AML-193 (cell line): ENCODE measurements around the gene OSBPL1A.

ENCODE experiments used
- DNase-seq, 2 experiments: peaks; one replicate each; lab custom pipeline; 2025; lab: John Stamatoyannopoulos, UW

Gene OSBPL1A

DNA sequence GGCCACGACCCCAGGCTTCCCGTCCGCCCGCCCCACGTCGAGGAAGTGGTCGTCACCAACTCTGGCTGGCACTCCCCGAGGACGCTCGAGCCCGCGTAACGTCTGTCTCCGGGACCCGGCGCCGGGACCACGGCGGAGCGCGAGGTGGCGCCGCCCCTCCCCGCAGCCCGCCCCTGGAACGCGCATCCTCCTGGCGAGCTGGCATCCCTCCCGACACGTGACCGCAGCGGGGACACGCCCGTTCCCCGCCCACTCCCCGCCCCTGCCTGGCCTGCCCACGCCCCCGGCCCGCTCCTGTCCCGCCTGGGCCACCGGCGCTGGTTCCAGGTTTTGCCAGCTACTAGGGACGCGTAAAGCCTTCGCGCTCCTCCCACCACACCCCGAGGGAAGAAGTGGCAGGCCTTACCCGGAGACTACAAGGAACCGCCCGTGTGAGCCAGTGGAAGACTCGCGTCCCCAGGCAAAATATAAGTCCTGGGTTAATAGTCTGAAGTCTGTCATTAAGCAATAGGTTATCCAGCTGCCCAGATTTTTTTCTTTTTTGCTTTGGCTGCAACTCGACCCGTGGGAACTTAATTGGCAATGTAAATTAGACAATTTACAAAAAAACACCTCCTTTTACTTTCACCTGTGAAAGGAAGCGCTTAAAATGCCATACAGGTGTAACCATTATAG lies at the start of gene OSBPL1A:
OSBPL1A (minus strand) TSS at position 131 of the 675 bp plus-strand sequence. CDS start 20,291 bp downstream, outside the sequence.
- no peak for DNase-seq

DNA sequence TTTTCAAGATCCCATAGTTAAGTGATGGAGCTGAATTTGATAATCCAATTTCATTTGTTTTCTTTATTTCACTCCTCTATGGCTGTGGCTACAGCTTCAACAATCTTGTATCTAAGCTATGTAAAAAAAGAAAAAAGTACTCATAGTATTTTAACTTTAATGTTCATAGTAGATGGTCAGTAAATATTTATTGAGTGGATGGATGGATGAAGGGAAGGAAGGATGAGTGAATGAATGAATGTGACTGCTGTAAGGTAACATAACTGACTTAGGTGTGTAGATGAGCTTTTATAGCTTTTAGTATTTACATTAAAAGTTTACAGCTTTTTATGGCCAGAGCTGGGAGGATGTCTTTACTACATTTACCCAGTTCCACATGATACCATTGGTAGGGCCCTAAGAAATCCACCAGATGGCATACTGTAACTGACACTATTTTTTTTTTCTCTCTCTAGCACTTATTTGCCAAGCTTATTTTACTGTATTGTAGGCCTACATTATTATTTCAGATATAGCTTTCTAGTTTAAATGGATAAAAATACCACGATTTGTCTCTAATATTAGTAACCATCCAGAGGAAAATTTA lies 49.4 kb upstream of the OSBPL1A start:
- no peak for DNase-seq

DNA sequence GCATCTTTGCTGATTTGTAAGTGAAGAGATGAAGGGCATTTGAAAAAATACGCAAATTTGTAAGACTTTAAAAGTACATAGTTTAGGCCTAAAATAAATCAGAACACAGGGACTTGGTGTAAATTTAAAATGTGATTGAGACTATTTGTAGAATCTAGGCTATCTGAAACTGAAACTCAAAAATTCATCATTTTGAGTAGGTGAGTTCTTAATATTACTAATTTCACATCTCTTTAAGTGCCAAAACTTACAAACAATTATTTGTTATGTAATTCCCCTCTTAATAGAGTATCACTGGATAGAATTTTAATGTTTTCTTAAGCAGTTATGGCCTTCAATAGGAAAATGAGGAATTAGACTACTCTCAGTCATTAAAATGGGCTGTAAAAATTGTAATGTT lies 48.8 kb upstream of the OSBPL1A start:
- DNase-seq = no peak

DNA sequence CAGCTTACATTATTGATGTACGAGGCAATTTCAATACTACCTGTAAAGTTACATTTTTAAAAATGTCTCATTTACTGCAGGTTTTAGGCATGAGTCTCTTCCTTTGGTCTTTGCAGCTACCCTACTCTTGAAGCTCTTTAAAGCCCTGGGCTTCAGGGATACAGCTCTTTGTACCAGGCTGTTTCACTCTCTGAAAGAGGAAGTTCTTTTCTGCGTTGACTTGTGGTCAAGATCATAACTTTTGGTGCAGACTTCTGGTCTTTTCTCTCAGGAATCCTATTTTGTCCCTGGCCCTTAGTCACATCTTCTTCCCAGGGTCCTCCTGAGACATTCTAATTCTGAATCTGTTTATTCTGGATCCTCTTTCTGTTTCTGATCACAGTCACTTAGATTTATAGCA lies 46.2 kb upstream of the OSBPL1A start:
- DNase-seq = no peak

DNA sequence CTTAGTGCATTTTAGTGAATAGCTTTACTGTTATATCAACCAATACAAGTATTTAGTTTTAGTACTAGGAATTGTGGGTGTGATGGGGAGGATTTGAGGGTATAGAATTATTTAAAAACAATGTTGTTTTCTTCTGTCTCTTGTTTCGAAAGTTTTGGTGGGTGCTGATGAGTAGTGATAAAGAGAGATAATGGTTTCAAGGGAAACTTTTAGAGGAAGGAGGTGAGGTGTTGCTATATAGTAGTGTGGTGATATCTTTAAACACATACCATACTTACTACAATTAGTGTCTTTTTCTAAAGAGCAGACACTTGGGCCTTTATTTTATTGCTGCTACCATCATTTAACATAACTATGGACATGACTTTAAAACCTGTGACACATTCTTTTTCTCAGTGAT lies 39.3 kb upstream of the OSBPL1A start:
- DNase-seq = no peak

DNA sequence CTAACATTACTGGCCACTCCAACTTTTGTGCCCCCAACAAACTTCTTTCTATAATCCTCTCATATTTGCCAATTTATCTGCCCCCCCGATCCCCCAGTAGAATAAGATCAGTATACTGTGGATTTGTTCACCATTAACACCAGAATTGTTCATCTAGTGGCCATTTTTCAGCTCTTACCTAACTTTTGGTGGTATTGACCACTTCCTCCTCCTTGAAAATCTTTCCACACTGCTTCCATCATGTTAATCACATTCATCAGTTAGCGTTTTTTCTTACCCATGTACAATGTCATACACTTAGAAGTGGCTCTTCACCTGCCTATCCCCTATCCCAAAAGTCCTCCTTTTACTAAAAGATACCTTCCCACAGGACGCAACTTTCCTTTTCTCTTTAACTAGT lies 35.0 kb upstream of the OSBPL1A start:
- peak in 1 of 2 experiments; percentile 3 for DNase-seq

DNA sequence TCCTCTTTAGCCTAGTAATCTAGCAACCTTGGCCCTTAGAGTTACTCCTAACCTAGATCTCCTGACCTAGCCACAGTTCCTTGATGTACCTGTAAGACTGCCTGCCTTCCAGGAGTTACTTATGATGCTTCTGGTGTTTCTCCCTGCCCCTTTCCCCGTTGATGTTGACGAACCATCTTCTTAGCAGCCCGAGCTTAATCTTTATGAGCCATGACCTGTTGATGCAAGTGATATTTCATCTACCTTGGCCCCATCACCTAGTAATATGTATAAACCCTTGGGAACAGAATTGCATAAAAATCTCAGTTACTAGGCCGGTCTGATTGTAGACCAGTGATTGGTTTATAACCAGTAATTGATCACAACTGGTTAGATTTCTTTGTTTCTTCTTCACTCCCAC lies 31.6 kb upstream of the OSBPL1A start:
- DNase-seq = no peak

DNA sequence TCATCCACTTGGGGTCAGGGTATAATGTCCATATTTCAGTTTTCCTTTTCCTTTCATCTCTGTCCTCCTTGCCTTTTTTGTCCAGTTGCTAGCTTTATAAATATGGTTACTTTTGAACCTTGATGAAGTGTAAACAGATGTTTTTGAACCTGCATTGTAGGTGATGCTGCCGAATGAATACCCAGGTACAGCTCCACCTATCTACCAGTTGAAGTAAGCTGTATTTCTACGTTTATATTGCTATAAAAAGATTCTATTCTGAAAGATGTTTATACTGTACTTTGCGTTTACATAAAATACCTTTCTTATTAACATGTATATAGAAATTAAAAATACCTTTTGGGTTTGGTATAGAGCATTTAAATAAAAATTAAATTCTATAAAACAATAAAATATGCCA lies 31.1 kb upstream of the OSBPL1A start:
- no peak for DNase-seq

DNA sequence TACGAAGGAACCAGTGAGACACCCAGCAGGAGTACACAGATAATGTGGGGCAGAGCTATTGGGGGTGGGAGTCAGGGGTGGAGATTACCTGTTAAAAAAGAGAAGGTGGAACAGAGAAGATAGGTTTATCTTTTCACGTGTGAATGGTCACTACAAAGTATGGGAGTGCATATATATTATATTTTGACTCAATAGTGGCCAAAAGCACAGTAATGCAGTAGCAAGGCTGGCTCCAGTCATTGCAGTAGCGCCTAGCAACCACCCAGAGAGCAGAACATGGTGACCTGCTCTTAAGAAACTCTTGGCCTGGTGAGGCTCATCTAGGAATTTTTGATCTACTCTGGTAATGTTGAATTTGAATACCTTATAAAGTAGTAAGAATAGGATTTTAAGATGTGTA lies 29.9 kb upstream of the OSBPL1A start:
- DNase-seq = no peak

DNA sequence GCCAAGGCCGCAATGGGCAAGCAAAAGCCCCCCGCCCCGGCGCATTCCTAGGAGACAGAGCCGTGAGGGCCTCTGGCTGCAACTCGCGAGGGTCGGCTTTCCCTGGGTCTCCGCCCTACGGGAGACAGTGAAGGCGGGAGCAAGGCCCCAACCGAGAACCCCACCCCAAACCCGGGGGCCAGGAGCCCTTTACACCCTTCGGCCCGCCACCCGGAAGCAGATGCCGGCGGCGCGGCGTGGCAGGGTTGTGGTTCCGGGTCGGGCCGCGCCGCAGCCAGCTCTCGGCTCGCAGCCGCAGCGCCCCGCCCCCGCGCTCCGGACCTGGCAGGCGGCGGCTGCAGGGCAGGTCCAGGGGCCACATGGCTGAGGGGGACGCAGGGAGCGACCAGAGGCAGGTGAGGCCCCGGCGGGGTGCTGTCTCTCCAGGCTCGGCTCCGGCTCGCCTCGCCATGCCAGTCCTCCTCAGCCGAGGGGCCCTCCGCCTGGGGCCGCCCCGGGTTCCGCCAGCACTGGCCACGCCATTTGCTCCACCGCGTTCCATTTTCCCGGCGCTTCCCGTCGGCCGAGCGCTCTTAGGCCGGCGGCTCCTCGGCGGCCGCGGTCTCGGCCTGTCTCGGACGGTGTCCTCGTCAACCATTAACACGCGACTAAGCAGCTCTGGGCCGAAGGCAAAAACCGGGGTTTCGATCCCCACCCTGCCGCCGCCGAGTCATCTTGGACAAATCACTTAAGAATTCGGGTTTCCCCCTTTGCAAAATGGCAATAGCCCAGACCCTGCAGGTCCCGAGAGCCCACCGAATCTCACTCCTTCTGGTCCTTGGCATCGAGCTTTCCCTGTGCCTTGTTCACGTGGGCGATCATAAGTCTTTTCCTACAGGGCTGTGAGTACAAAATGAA lies 29.0 kb upstream of the OSBPL1A start, which contains the start of gene IMPACT:
IMPACT (plus strand) TSS at position 273 of the 897 bp plus-strand sequence; CDS start at position 360, 87 bp downstream.
- DNase-seq = no peak

DNA sequence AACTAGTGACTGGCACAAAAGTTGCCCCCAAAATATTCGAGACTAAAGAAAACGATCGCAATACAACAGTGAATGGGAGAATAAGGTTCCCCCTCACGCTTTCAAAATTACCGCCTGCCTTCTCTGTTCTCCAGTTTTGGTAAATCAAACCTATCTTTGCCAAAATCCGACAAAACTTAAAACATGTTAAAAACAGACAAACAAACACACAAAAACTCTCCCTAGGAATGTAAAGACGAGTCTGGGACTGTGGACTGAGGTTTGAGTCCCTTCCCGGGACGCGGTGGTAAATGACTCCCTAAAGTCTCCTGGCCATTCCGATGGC lies 28.4 kb upstream of the OSBPL1A start:
- DNase-seq = no peak

DNA sequence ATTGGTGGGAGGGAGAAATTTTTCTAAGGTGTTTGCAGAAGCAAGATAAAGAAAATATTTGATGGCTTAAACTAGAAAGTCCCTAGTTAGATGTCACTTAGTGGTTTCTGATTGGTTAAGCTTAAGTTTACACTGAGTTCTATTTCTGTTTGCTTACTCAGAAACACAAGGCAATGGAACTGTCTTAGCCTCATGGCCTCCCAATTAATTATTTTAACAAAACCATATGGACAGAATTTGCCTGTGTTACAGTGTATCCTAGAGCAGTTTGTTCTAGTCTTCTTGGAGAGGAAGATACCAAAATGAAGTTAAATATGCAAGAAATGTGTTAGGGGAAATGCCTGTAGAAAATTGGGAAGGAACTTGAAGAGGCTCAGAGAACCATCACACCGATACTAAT lies 24.2 kb upstream of the OSBPL1A start:
- no peak for DNase-seq

DNA sequence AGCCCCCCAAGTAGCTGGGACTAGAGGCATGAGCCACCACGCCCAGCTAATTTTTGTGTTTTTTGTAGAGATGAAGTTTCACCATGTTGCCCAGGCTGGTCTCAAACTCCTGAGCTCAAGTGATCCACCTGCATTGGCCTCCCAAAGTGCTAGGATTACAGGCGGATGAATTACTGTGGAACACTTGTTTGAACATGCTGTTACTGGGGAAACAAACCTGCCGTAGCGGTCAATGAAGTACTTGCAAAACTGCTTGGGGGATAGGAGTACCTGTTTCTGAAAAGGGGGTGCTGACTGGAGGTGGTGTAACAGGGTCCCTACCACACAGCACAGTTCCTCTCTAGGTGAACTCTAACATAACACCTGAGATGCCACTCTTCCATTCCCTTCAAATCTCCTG lies 22.9 kb upstream of the OSBPL1A start:
- no peak for DNase-seq

DNA sequence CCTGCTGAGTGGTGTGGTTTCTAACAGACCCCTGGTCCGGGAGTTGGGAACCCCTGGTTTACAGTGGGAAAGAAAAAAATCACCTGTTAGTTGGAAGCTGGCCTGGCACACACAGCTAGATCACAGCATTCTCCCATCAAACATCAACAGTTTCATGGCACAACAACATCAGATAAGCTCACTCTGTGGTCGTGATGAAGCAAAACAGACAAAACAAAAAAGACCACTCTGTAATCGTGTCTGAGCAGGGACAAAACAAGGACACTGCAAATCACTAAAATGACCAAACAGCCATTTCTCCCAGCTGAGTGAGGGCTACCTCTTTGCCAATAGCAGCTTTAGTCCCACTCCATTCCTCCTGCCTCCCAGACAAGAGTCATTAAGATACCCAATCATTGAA lies 19.9 kb upstream of the OSBPL1A start:
- DNase-seq = no peak

DNA sequence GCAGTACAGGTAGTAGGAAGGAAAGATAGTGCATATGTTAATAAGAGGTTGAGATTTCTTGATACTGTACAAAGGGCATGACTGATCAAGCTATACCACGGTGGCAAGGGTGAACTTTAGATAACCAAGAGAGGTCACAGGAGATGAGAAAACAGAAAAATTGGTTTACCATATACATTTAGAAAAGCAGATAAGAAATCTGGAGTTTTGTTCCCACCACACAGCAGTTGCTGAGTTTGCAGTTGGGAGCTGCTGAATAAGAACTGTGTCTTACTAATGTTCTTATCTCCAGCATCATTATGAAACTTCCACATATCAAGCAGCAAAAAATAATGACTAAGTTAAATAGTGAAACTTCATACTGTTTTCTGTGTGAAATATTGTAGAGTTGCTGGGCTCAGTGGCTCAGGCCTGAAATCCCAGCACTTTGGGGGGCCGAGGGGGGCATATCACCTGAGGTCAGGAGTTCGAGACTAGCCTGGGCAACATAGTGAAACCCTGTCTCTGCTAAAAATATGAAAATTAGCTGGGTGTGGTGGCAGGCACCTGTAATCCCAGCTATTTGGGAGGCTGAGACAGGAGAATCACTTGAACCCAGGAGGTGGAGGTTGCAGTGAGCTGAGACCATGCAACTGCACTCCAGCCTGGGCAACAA lies 16.9 kb upstream of the OSBPL1A start:
- DNase-seq = no peak

DNA sequence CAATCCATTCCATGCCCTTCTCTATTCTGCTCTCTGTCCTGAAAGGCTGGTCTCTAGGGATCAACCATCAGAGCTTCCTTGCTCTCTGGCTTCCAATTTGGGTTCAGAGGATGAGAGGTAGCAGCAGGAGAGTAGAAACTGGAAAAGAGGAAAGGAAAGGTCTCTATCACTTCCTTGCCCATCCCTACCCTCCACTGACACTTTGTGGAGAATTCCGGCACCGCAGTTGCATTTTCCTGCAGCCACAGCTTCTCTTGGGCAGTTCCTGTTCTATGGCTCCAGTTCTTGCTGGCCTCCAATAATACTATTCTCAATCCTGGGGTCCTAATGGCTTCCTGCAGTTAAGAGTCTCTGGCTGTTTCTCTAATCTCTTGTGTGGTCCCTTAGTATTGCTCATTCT lies 15.5 kb upstream of the OSBPL1A start:
- DNase-seq = no peak

DNA sequence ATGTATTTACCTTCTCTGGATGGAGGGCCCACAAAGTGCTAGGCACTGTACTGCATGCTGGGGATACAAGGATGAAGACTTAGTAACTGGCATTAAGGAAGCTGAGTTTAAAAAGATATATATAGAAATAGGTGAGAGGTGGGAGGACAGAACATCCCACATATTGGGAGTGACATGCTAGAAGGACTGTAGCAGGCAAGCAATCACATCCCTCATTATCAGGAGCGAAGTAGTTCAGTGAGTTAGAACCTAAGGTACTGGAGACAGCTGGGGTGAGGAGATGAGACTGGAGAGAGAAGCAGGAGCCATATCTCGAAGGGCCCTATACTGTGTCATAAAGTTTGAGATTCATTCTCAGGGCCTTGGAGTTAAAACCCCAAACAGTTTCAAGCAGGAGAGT lies 10.9 kb upstream of the OSBPL1A start:
- no peak for DNase-seq

DNA sequence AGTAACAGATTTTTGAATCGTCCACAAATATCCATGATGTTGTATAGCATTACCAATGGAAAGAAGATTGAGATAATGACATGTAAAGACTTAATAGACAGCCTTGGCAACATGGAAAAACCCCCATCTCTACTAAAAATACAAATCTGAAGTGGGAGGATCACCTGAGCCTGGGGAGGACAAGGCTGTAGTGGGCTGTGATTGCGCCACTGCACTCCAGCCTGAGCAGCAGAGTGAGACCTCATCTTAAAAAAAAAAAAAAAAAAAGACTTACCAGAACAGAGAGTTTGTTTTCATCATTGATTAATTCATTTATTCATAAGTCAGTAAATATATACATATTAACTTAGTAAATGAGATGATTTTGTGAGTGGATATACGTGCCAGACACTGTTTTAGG lies 7.0 kb upstream of the OSBPL1A start:
- DNase-seq = no peak

DNA sequence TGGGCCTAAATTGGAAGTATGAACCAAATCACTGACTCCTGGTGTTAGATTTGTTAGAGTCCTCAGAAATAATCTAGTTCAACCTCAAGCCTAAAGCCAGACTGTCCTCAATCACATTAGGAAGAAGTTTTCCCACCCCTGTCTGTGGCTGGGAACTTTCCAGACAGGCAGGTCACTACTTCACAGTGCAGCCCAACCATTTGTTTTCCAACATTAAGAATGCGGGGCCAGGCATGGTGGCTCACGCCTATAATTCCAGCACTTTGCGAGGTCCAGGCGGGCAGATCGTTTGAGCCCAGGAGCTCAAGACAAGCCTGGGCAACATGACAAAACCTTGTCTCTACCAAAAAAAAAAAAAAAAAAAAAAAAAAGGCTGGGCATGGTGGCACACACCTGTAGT lies 5.5 kb upstream of the OSBPL1A start:
- no peak for DNase-seq

DNA sequence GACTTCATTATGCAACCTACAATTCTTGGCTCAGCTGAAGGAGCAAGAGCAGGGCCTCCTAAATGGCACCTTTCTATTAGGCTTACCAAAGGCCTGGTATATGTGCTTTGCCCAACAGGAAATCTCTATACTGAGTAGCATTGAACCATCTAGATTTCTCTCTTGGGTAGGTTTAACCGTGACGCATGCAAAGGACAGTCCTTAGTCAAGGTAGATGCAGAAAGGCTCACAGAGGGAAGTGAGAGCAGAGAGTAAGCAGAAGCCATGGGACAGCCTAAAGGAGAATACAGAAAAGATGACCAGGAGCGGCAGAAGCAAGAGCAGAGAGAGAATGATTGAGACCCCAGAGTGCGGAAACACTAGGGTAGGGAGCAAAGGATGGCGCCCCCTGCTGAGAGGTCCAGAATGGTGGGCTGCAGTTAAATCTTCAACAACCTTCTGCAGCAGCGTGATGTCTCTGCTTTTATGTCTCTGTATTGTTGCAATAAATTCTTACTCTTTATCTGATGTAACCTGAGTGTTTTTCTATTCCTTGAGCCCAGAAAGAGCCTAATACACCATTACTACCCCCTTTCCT lies 4.7 kb upstream of the OSBPL1A start:
- DNase-seq = peak in 1 of 2 experiments; percentile 0

DNA sequence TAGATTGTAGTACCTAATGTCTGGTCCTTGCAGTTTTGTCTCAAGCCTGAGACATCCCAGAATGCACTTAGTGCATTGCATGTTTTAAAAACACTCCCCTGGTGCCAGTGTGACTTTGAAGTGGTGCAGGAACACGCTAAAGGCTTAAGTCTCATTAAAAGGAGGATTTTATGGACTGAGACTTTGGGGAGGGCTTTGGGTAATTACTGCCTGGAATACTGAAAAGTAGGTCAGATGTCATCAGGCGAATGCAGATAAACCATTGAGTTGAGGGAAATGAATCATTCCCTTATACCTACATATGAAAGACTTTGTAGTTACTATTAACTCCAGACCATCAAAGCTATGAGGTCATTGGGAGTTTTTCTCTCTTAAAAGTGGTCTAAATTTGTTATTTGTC lies 3.0 kb upstream of the OSBPL1A start:
- no peak for DNase-seq

DNA sequence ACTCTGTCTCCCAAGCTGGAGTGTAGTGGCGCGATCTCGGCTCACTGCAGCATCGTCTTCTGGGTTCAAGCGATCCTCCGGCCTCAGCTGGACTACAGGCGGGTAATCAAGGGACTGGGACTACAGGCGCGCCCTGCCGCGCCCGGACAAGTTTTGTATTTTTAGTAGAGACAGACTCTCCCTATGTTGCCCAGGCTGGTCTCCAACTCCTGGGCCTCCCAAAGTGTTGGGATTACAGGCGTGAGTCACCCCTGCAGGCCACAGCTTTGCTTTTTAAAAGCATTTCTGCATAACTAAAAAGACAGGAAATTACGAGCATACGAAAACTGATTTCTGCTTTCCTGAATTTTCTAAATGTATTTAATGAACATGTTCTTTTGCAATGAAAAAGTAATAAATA lies 916 bp upstream of the OSBPL1A start:
- no peak for DNase-seq
